DND-41 (cell line): ENCODE data around the gene NPDC1.

ENCODE experiments used
- ATAC-seq: fragments of 200-7000 bp; cut with Tn5 transposase; 3 replicates; pipeline ENCODE4 v1.9.1; 2021; ENCODE audit warnings: low read depth; ENCODE audit not compliant: insufficient read depth
- DNase-seq: peaks from one replicate; pipeline ENCODE4 v3.0.0-alpha.2; 2020
- H2AFZ ChIP-seq: 2 replicates; pipeline ENCODE4 v1.6.0; 2012; ENCODE audit warnings: low read depth, low read length
- H3K27ac ChIP-seq: 2 replicates; pipeline ENCODE4 v1.5.1; 2012; ENCODE audit warnings: low read length, inconsistent platforms
- H3K27me3 ChIP-seq: fragments of 200-600 bp; sonication (generic); 2 replicates; pipeline ENCODE4 v1.6.0; 2012; ENCODE audit warnings: low read length, mild to moderate bottlenecking, inconsistent platforms; ENCODE audit not compliant: insufficient read depth, poor library complexity
- H3K36me3 ChIP-seq: 2 replicates; pipeline ENCODE4 v1.5.1; 2012; ENCODE audit warnings: low read length, inconsistent platforms; ENCODE audit not compliant: insufficient read depth
- H3K4me1 ChIP-seq: 2 replicates; pipeline ENCODE4 v1.5.1; 2012; ENCODE audit warnings: mild to moderate bottlenecking, low read length; ENCODE audit not compliant: insufficient read depth
- H3K4me2 ChIP-seq: 2 replicates; pipeline ENCODE4 v1.6.0; 2012; ENCODE audit warnings: mild to moderate bottlenecking, moderate library complexity, low read length, inconsistent platforms; ENCODE audit not compliant: insufficient read depth
- H3K4me3 ChIP-seq, 2 experiments: fragments of 200-600 bp in 1 of 2; shearing (Covaris generic) in 1 of 2; 2 replicates each; pipeline ENCODE4 v1.5.1; 2012 to 2016; ENCODE audit warnings: inconsistent platforms in 2 of 2, low read length in 2 of 2, mild to moderate bottlenecking in 2 of 2, low read depth in 1 of 2, moderate library complexity in 1 of 2
- H3K79me2 ChIP-seq: 2 replicates; pipeline ENCODE4 v1.6.0; 2012; ENCODE audit warnings: low read length, inconsistent platforms; ENCODE audit not compliant: insufficient read depth
- H3K9ac ChIP-seq: 2 replicates; pipeline ENCODE4 v1.6.0; 2012; ENCODE audit warnings: low read depth, mild to moderate bottlenecking, inconsistent platforms, low read length, moderate library complexity
- H3K9me3 ChIP-seq: 2 replicates; pipeline ENCODE4 v1.5.1; 2012; ENCODE audit warnings: low read length, moderate library complexity, mild to moderate bottlenecking, inconsistent platforms; ENCODE audit not compliant: insufficient read depth, severe bottlenecking
- H4K20me1 ChIP-seq: 2 replicates; pipeline ENCODE4 v1.6.0; 2012; ENCODE audit warnings: low read length; ENCODE audit not compliant: insufficient read depth
- CTCF ChIP-seq: IDR thresholded peaks from 2 replicates; pipeline ENCODE4 v1.5.1; 2012; ENCODE audit warnings: borderline replicate concordance, low read length, moderate library complexity, mild to moderate bottlenecking; ENCODE audit not compliant: poor library complexity, severe bottlenecking; ENCODE audit errors: extremely low read depth
- EZH2 ChIP-seq: IDR thresholded peaks from 3 replicates; pipeline ENCODE4 v1.6.1; 2012; ENCODE audit warnings: borderline replicate concordance, low read depth, mild to moderate bottlenecking, moderate library complexity, low read length, inconsistent platforms; ENCODE audit not compliant: severe bottlenecking

The NPDC1 gene

GRCh38 chr9:137037483-137037882, 8.5 kb downstream of the NPDC1 start:
- peaks cover 9% of the 10 kb centered on the region for H3K27me3 ChIP-seq
- ATAC-seq = no peak
- no peaks in the 10 kb centered on the region for H3K36me3 ChIP-seq
- no peak overlapping the region for H3K4me2 ChIP-seq
- H3K9me3 ChIP-seq = no peaks in the 10 kb centered on the region
- peaks cover 11% of the 10 kb centered on the region for H3K4me1 ChIP-seq
- TF ChIP-seq EZH2 = no peak
- TF ChIP-seq CTCF = no peak
- H3K79me2 ChIP-seq = no peaks in the 10 kb centered on the region
- no peak overlapping the region for H3K9ac ChIP-seq
- no peak for DNase-seq
- H4K20me1 ChIP-seq = peaks cover 16% of the 10 kb centered on the region
- H2AFZ ChIP-seq = no peak overlapping the region
- no peak overlapping the region for H3K4me3 ChIP-seq
- no peak overlapping the region for H3K27ac ChIP-seq

- no peaks in the 10 kb centered on the region for H3K79me2 ChIP-seq
- H3K27ac ChIP-seq = no peak overlapping the region
- H3K36me3 ChIP-seq = no peaks in the 10 kb centered on the region
- H3K9ac ChIP-seq = no peak overlapping the region
- no peak overlapping the region for H3K4me3 ChIP-seq
- DNase-seq (no peak), ATAC-seq (no peak)
- peaks cover 9% of the 10 kb centered on the region for H3K27me3 ChIP-seq
- H3K4me1 ChIP-seq = peaks cover 11% of the 10 kb centered on the region
- no peaks in the 10 kb centered on the region for H3K9me3 ChIP-seq
- H2AFZ ChIP-seq = no peak overlapping the region
- TF ChIP-seq CTCF = no peak
- TF ChIP-seq EZH2 = no peak
- no peak overlapping the region for H3K4me2 ChIP-seq
- H4K20me1 ChIP-seq = peaks cover 16% of the 10 kb centered on the region
These were observed 8.9 kb downstream of the NPDC1 start for GRCh38 chr9:137037035-137037434.

- H3K9me3 ChIP-seq = no peaks in the 10 kb centered on the region
- H3K36me3 ChIP-seq = no peaks in the 10 kb centered on the region
- peaks cover 9% of the 10 kb centered on the region for H3K27me3 ChIP-seq
- H3K9ac ChIP-seq = no peak overlapping the region
- H3K4me3 ChIP-seq = no peak overlapping the region
- TF ChIP-seq EZH2 (no peak), CTCF (no peak)
- H4K20me1 ChIP-seq = peaks cover 16% of the 10 kb centered on the region
- no peak for DNase-seq
- no peak overlapping the region for H3K27ac ChIP-seq
- peaks cover 11% of the 10 kb centered on the region for H3K4me1 ChIP-seq
- no peak overlapping the region for H2AFZ ChIP-seq
- H3K4me2 ChIP-seq = no peak overlapping the region
- no peak for ATAC-seq
- H3K79me2 ChIP-seq = no peaks in the 10 kb centered on the region
These were observed 10.0 kb downstream of the NPDC1 start for GRCh38 chr9:137035937-137036336.

- no peaks in the 10 kb centered on the region for H3K36me3 ChIP-seq
- H3K4me3 ChIP-seq = no peak overlapping the region
- no peaks in the 10 kb centered on the region for H3K79me2 ChIP-seq
- no peaks in the 10 kb centered on the region for H3K9me3 ChIP-seq
- no peak for DNase-seq
- peak; percentile 21; the same call in 2 of the 3 replicates for ATAC-seq
- no peak for TF ChIP-seq EZH2
- no peak for TF ChIP-seq CTCF
- H4K20me1 ChIP-seq = peaks cover 16% of the 10 kb centered on the region
- 0 out of 2 replicates have a peak overlapping the region, but pooled peaks have one; percentile 34 for H2AFZ ChIP-seq
- H3K27me3 ChIP-seq = peaks cover 9% of the 10 kb centered on the region
- no peak overlapping the region for H3K4me2 ChIP-seq
- H3K4me1 ChIP-seq = peaks cover 11% of the 10 kb centered on the region
- H3K9ac ChIP-seq = no peak overlapping the region
- no peak overlapping the region for H3K27ac ChIP-seq
These were observed 10.5 kb downstream of the NPDC1 start for GRCh38 chr9:137035507-137035834.
